ENCODE measurements around the gene UBE2D3. TPM values are rescaled to one million over a fixed set of nuclear protein-coding genes. Genes with fewer than 3 reads are reported as not detected.
A peak's percentile ranks its signal among the peaks of the same experiment; 100 is the strongest.
"Not testable (repeated sequence)": the region's sequence is repeated elsewhere in the genome, so short reads cannot be mapped to it uniquely, and the experiment has no call there.

The UBE2D3 gene
- total RNA-seq, 1 experiment from 2014 or later, result 360 TPM

DNA sequence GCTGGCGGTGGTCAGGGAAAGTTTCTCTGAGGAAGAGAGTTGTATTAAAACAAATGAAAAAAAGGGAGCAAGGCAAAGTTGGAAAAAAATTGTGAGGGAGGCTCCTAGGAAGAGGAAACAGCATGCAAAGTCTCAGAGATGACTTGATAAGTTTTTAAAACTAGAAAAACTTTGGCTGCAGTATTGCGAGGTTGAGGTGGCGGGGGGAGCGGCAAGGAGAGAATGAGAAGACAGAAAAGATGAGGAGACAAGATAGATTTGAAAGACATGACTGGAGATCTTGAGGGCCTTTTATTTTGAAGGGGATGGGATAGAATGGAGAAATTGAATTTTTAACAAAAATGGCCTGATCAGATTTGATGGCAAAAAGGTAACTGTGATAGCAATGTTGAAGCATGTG, 4.8 kb upstream of the UBE2D3 start:
- no peak for DNase-seq (ENCODE audit: low spot score)

GRCh38 chr4:102829803-102830202, 2.5 kb upstream of the UBE2D3 start:
- no peak for DNase-seq (ENCODE audit: low spot score)

DNA sequence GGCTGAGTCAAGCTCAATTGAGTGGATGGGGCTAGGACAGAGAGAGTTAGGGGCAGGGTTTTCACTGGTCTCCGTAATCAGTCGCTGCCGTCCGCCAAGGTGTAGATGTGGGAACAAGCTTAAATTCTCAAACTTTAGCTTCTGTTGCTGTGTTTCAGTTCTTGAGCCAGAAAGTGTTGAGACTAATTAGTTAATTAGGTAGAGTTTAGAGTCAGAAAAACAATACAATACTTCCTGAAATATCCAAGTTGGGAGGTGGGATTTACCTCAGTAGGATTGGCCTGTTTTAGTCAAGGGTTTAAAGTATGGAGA, 1.1 kb upstream of the UBE2D3 start:
- DNase-seq (ENCODE audit: low spot score), result no peak

DNA sequence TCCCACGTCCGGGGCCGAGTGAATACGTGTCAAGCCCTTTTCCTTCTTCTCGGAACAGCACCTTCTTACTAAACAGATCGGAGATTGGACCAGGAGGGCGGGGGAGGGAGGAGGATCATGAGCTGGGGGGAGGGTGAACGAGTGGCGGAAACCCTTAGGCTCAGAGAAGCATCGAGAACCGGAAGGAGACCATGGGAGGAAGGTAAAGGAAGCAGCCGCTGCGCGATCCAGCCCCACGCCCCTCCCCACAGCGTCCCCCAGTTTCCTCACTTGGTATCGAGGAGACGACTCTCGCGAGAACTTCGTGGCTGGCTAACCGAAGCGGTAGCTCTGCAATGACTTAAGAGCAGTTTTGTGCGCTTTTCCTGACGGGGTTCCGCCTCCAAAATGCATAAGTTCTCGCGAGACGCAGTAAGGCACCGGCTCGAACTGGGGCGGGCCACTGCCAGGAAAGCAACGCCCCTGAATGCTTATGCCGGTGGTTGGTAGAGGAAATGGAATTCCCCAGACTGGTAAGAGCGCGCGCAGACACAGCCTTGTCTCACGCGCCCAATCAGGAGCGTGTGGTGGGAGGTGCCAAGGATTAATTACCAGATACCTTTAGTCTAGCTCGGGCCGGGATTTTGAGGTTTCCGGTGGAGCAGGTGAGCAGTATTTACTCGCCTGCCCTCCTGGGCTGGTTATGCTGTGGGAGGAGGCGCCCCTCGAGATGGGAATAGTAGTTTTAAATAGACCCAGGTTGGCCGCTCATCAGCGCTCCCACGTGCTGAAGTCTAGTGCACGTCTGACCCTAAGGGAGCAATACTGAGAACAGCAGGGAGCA, 534 bp upstream of the UBE2D3 start:
- peak; percentile 99 for DNase-seq (ENCODE audit: low spot score)

- DNase-seq (ENCODE audit: low spot score), result no peak
Observed at GRCh38 chr4:102826105-102826889, 1.1 kb downstream of the UBE2D3 start.

DNA sequence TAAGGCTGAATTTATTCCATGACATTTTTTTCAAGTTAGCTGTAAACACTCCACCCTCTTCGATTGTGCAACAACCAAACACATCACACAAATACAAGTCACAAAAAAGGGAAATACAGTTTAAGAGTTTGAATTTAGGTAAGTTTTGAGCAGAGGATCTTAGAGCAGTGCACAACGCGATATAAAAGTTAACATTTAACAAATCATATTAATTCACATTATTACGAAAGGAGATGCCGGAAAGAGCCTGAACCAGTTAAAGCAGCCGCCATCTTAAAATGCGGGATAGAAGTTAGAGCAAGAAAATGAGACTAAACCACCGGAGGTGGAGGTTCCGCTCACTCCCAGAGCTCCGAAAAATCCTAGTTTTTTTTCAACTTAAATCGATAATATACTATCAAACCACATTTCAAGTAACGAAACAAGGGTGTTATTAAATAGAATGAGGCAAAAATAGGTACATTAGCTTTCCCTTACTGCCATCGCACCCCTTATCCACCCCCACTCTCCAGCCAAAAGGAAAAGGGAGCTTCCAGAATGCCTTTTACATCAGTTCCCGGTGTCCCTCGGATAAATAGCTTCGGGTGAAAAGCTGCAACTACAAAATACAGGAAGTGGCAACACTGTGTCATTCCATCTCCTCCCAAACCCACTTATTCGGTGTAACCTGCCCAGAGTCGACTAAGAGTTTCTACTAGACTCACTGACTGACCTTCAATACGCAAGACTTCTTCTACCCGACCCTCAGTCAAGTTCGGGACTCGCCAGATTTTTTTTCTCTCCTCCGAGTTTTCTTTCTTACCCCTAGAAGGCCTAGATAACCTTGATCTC, 1.9 kb downstream of the UBE2D3 start:
- peak; percentile 66 for DNase-seq (ENCODE audit: low spot score)

GRCh38 chr4:102824398-102824797, 3.0 kb downstream of the UBE2D3 start:
- DNase-seq (ENCODE audit: low spot score), result no peak

- no peak for DNase-seq (ENCODE audit: low spot score)
Observed at GRCh38 chr4:102823897-102824296, 3.5 kb downstream of the UBE2D3 start.

DNA sequence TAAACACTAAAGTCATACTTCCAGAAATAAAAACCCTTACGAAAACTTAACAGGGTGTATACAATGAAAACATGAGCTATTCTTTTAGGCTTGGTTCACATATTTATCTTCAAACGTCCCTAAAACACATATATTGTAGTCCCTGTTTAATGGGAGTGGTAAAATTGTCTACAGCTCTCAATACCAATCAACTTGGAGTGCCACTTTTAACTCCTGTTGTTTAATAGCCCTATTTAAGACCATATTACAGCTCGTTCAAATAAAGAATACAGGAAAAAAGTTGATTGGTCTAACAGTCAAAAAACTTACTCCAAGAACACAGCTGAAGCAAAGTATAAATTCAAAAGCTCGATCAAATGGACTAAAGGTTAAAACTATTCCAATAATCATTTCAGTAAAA, 3.9 kb downstream of the UBE2D3 start:
- no peak for DNase-seq (ENCODE audit: low spot score)

DNA sequence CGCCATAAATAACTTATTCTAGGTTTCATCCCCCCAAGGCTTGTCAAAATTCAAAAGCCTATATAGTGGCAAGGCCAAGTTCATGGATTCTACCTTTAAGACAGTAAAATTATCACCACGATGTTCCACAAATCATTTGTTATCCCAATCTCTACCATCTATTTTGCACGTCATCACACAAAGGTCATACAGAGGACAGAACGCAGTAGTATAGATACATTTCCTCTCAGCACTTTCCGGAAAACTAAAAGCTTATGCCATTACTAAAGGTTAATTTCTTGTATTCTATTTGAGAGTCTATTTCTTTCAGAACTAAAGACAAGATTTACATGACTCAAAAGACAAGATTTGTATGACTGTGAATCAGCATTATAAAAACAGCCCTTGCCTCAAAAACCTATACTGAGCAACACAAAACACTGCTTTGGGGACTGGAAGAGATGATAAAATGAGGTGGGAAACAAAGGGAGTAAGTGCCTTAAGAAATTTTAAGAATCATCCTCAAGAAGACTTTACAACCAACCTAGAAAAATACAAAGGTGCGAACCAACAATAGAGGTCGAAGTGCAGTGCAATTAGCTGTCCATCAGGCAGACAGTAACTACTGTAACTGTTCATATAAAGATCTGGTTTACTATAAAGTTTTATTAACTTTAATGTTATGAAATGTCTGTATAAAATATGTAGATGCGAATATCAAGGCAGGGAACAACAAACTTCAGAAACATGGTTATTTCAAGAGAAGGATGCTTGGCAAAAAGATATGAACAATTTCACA, 7.6 kb downstream of the UBE2D3 start:
- no peak for DNase-seq (ENCODE audit: low spot score)

DNA sequence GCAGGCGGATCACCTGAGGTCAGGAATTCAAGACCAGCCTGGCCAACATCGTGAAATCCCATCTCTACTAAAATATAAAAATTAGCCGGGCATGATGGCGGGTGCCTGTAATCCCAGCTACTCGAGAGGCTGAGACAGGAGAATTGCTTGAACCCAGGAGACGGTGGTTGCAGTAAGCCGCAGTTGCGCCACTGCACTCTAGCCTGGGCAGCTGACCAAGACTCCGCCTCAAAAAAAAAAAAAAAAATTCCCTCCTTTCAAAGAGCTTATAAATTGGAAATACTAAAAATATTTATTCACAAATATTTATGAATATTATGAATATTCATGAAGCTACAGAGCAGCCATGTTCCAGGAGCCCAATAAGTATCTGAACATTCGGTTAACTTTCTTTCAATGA, 8.3 kb downstream of the UBE2D3 start:
- DNase-seq (ENCODE audit: low spot score), result not testable (repeated sequence)

DNA sequence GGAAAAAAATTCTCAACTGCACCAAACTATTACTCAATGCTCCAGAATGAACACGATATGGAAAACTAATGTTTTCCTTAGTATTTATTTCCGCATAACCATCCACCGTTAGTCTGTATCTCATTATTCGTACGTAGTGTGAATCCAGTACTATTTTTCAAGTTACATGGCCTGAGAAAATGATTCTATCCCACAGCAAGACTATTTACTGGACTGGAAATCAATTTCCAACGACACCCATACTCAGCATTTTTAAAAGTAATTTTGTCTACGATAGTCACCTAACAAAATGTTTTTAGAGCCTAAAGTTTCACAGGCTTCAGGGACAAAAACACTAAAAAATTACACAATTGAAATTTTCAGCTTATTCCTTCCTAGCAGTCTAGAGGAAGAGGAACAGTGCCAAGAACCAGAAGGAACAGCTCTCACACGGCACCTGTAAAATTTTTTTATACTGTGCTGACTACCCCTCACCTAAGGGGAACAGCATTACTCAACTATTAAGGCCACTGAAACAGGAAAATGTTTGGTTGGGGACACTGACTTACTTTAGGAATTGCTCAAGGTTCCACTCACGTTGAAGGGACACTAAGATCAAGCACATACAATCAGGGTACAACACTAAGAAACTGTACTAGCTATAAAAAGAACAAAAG, 9.6 kb downstream of the UBE2D3 start:
- DNase-seq (ENCODE audit: low spot score), result no peak

DNA sequence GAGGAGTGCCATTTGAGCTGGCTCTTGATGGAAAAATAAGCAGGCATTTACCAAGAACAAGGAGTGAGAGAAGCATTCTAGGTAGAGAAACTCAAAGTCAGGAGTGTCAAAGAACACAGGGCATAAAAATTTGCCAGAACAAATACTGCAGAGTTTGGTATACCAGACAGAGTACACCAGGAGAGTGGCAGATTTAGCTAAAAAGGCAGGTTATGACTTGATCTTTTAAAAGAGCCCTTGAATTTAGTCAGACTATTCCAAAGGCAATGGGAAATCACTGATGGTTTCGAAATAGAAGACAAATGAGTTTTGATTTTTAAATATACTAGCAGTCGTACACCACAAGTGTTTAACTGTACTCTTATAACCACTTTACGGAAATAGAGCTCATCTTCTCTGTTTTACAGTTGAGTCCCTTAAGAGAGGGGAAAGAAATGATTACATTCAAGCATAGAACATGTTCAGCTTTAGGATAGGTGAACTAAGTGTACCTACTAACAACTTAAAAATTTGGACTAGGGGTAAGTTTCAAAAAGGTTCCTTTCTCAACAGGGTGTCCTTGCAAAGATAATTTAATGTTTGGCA, 10.2 kb downstream of the UBE2D3 start:
- DNase-seq (ENCODE audit: low spot score), result no peak

DNA sequence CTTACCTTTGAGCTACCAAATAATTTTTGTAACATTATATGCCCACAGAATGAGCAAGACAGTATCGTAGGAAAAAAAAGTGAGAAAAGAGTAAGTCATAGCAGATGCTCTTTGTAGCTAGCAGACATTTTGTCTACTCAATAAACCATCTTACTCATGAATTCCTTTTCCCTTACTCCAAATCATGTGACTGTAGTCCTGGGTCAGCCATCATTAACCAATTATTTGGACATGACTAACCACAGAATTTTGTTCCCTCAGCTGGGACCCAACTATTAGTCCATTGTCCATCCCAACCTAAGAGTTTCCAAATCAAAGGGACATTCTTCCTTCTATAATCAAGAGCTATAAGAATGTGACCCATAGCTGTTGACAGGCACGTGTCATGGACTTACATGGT, 11.4 kb downstream of the UBE2D3 start:
- peak; percentile 83 for DNase-seq (ENCODE audit: low spot score)

DNA sequence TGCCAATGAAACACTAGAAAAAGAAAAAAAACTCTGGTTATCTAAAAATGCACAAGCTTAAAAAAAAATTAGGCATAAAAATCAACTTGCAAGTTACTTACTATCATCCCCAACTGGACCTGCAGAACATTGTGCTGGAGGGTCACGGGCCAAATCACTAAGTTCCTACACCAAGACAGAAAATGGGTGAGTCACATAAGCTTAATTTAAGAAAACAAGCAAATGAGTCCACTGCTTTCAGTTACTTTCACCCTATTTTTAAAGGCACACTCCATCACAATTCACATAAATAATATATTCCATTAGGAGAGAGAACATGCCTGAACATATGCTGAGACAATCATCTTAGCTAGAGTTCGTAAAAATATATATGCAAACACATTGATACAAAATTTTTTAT, 17.7 kb downstream of the UBE2D3 start:
- no peak for DNase-seq (ENCODE audit: low spot score)

DNA sequence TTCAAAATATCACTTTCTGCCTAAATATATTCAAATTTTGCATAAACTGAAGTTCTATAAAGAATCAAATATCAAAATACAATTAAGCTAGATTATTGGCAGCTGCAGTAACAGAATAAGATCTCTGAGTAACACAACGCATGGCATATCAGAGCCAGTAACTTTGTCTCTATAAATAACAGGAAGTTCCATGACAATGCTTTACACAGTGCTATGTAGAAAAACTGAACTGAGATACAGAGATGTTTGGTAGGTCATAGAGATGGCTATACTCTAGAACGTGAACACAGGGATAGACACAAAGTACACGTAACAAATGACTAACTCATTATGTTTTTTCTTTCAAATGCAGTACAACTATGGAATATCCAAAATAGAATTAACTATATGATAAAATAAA, 18.2 kb downstream of the UBE2D3 start:
- no peak for DNase-seq (ENCODE audit: low spot score)

DNA sequence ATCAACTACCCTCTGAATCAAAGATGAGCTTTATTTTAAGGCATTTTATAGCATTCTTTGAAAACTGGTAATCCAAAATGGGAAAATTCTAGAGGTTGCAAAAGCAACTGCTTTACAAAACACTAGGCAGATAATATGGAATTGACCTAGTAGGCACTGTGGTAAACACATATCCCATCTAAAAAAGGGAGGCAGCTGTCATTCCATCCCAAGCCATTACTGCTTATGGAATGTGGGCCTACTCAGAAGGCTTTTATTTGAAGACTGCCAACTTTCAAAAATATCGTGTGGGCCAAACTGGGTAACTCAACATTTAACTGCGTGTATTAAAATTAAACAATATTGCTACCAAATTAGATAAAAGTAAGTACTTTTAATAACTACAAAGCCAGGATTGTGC, 19.3 kb downstream of the UBE2D3 start:
- no peak for DNase-seq (ENCODE audit: low spot score)

DNA sequence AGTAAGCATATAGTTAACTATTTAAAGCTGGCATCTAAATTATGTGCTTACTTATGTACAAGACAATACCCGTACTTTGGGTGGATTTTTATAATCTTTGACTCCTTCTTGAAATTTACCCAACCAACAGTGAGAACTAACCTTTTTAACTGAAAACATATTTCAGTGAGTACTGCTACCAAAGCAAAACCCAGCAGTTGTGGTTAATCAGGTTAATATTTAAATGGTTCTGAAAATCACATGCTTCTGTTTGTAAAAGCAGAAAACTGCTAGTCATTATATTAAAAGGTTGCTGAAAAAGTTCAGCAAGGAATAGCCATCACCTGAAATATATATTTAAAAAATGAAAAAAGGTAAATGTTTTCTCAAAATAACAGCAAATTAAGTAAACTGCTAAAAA, 20.0 kb downstream of the UBE2D3 start:
- no peak for DNase-seq (ENCODE audit: low spot score)

- DNase-seq (ENCODE audit: low spot score), result no peak
Observed at GRCh38 chr4:102799816-102800215, 27.5 kb downstream of the UBE2D3 start.

GRCh38 chr4:102794999-102795398, 32.4 kb downstream of the UBE2D3 start:
- no peak for DNase-seq (ENCODE audit: low spot score)
